GM10847 (cell line): ENCODE measurements around the gene RABGAP1.

Source experiments
- POLR2A ChIP-seq: IDR thresholded peaks from 2 replicates; pipeline ENCODE4 v1.6.1; 2011; ENCODE audit not compliant: insufficient read length; ENCODE audit errors: extremely low read depth

Gene RABGAP1

DNA sequence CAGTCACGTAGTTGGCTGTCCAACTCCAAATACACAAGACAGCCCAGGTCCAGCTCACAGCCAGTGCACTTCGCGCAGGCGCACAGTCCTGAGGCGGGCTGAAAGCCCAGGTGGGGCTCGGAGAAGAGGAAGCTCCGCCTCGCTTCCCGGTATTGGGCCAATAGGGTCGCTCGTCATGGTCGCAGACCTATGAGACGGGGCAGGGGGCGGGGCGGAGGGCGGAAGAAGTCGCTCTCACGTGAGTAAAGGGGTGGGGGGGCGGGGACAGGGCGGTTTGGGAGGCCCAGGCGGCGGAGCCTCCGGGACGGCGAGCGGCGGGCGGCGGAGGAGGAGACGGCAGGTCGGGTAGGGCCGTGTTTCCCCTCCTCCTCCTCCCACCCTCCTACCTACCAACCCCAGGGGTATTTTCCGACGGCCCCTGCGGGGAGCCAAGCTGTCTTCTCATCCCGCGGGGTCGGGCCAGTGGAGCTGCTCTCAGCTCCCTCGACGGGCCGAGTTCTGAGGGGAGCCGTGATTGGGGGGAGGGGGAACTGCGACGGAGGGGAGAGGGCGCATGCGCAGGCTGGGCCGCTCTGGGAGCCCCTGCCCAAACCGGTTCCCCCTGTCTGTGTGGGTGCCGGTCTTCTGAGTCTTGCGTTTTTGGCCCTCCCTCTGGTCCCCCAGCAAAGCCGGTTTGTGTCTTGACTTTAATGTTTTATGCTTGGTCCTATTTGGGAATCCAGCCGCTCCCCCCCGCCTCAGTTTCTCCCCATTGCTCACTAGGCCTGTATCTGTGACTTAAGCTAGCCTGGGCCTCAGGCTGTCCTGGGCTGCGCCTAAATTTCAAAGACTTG, at the start of gene RABGAP1:
TSS of gene RABGAP1 (plus strand) at position 272 of the 833 bp plus-strand sequence. CDS start 16,040 bp downstream, outside the sequence.
- peak; percentile 45 for TF ChIP-seq POLR2A

DNA sequence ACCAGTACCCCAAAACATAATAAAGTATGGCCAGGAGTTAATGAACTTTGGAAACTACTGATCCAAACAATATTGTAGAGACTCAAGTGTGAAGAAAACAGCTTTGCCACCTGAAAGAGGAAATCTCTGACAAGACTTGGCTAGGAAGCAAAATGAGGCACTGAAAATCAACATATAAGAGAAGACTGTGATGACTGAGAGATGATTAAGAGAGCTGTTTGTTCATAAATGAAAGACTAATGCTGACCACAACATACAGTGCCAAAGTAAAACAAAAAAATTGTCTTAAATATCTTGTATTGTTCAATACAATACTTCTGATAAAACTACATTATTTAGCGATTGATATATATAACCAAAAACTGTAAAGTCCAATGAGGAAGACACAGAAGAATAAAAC, 42.9 kb upstream of the RABGAP1 start:
- no peak for TF ChIP-seq POLR2A

DNA sequence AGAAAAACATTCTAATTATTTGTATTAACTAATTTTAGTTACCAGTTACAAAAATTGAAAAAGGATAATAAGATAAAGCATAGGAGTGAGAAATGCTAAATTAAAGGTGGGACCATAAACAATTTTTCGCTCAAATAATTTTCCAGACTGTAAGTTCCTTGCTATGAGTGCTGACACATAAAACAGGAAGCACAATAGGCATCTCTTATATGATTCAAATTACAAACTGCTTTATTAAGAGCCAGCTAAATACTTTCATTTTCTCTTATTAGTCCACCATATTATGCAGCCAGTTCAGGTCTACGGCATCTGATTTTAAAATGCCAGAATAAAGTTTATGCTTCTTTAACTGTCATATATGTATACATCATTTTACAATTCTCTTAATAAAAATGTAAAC, 40.0 kb upstream of the RABGAP1 start:
- TF ChIP-seq POLR2A: no peak

DNA sequence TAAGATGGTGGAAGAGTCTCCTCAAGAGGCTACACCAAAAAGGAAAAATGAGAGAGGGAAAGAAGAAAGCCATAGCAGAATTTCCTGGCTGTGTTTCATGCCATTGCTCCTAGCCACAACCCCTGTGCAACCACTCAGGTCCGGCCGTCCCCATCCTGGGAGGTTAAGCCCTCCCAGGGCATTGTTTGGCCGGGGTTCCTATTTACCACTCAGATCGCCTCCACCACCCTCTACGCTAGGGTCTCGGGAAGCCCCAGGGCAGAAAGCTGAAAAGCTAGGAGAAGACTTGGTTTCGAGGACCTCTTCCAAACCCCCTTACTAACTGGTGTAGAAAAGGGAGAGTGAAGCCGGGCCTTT, 36.4 kb upstream of the RABGAP1 start:
- TF ChIP-seq POLR2A: no peak

DNA sequence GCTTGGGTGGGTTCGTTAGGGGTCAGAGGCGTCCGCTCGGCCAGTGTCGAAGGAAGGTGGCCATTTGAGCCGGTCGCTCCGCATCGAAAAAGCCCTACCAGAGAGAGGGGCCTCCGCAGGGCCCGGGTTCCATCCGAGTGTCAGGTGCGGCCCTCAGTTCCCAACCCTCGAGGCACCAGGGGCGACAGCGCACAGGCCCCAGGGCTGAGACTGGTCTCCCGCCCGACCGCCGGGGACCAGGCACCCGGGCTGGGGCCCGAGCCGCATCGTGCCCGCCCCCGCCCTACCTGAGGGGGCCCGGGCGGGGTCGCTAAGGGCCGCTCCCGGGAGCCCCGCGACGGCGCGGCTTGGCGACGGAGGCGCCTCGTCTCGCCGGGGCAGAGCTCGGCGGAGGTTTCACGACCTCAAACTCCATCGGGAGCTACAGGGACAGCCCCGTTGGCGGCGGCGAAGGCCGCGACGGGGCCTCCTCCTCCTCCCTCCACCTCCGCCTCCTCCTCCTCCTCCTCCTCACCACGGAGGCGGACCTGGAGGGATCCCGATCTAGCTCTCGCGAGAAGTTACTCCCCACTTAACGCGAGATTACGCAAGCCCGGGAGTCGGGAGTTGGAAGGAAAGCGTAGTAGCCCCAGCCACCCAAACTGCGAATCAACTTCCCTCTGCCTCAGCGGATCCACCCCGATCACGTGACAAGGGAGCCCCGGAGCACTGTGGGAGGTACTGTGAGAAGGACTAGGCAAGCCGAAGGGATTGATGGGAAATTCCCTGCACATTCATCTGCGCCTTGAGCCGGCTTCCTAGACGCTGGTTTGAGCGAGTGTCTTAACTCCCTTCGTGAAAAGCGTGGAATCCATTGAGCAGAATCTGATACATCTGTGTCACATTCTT, 35.8 kb upstream of the RABGAP1 start, which contains the start of gene RC3H2:
TSS of gene RC3H2 (minus strand) at position 537 of the 888 bp plus-strand sequence. CDS start 7,850 bp downstream, outside the sequence.
- peak; percentile 67 for TF ChIP-seq POLR2A

DNA sequence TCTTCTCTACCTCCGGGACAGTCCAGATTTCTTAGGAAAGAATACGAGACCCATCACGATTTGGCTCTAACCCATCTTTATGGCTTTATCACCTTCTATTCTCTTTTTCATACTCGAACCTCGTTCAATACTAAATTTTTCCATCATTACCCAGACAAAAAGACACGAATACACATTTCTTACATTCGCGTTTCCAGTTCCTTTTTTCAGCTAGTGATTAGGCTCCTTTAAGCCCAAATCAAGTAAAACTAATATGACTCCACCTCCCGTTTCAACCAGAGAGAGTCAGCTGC, 28.2 kb upstream of the RABGAP1 start:
- no peak for TF ChIP-seq POLR2A

DNA sequence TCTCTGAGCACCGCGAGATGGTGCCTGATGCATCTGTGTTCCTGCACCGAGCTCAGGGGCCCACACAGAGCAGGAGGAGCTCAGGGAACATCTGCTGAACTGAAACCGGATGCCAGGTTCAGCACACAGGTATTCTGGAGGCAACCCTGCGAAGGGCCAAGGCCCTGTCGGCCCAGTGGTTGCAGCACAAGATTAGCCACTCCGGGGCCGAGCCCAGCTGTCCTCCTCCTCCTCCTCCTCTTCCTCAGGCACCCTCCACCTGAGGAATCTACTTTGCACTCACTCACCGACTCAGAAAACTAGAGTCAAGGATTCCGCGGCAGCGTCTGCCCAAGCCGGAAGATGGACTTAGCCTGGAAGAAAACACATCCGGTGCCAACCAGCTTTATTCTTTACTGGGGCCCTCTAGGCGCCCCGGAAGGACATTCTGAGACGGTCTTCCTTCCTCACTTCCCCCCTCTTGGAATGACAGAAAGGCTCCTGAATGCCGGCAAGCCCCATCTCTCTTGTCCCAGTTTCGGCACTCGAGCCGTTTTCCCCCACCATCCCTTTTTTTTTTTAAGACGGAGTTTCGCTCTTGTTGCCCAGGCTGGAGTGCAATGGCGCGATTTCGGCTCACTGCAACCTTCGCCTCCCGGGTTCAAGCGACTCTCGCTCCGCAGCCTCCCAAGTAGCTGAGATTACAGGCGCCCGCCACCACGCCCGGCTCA, 27.7 kb upstream of the RABGAP1 start, which contains the start of gene ZBTB6:
TSS of gene ZBTB6 (minus strand) at position 360 of the 710 bp plus-strand sequence. CDS start 1,251 bp downstream, outside the sequence.
- peak; percentile 56 for TF ChIP-seq POLR2A

DNA sequence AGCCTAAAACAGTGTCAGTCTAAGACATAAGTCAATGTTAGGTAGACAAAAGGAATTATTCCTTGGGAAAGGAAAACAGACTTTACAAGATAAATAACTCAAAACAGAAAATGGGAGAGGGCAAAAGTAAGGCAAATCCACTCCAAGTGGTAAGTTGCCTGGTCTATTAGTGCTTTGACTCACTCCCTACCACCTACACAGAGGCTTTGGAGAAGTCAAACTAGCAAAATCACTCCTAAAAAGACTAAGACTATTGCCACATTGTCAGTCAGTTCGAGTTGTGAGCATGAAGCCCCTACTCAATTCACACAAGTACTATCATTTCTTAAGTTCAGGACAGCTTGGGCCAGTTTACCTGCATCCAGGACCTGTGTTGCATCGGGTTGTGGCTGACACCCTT, 22.5 kb upstream of the RABGAP1 start:
- no peak for TF ChIP-seq POLR2A

DNA sequence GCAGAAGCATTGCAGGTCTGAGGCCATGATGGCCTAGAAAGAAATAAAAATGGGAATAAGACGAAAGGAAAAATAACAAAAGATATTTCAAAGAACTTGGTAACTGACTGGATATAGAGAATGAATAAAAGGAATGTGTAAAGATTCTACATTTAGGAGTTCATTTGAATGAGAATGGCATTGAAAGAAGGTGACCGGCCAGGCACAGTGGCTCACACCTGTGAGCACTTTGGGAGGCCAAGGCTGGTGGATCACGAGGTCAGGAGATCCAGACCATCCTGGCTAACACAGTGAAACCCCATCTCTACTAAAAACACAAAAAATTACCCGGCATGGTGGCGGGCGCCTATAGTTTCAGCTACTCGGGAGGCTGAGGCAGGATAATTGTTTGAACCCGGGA, 18.1 kb upstream of the RABGAP1 start:
- TF ChIP-seq POLR2A: no peak

DNA sequence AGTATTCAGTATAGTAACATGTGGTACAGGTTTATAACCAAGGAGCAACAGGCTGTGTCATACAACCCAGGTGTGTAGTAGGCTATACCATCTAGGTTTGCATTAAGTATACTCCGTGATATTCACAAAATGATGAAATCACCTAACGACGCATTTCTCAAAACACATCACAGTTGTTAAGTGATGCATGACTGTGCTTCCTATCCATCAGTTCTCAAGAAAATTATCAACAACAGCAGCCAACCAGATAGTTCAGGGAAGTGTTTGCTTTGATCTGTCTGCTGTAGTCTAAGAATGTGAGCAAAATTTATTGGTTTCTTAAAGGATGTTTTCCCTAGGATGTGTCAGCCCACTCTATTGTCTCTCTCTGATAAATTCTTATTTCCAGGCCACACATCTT, 16.9 kb upstream of the RABGAP1 start:
- TF ChIP-seq POLR2A: no peak

DNA sequence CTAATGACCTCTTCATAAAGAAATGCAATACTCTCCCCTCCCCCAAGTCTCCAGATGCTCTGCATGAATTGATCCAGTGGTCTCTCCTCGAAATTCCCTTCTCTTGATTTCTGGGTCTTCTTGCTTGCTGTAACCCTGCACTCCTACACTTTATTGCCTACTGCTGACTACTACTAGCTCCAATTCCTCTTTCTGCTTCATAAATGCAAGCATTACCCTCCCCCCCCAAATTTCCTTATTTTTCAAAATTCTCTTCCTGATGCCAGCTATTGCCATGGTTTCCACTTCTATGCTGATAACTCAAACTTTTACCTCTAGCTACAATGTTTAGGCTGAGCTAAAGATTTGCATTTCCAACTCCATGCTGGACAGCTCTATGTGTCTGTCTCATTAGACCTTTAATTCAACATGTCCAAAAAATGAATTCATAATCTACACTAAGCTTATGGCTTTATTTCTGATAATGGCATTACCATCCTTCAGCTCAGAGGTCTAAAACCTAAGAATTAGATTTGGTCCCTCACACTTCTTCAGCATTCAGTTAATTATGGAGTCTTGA, 10.9 kb upstream of the RABGAP1 start:
- TF ChIP-seq POLR2A: no peak

DNA sequence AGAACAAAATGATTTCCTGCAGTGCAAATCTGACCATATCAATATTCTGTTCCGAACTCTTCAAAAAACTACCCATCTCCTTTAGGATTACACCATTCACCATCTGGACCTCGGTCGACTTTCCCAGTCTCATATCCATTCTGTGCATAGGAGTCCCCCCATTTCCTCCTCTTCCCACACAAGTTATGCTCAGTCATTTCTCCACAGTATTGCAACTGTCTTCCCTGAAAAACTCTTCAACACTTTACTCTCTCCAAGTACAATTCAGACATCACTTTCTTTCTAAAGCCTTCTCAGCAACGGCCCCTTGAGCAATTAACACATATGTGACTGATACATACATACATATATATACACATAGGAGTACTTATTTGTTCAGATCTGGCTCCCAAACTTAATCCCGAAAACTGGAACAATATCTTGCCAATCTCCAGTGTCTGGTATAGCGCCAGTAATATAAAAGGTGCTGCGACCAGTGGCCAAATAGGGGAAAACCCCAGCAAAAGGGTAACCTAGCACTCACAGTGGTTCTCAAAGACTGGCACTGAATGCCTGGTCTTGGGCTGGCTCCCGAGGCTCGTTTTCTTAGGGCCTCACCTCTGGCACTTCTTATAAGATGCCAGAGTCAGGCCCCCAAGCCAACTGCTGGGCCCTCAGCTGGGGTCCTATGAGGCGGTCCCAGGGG, 10.1 kb upstream of the RABGAP1 start:
- TF ChIP-seq POLR2A: no peak

DNA sequence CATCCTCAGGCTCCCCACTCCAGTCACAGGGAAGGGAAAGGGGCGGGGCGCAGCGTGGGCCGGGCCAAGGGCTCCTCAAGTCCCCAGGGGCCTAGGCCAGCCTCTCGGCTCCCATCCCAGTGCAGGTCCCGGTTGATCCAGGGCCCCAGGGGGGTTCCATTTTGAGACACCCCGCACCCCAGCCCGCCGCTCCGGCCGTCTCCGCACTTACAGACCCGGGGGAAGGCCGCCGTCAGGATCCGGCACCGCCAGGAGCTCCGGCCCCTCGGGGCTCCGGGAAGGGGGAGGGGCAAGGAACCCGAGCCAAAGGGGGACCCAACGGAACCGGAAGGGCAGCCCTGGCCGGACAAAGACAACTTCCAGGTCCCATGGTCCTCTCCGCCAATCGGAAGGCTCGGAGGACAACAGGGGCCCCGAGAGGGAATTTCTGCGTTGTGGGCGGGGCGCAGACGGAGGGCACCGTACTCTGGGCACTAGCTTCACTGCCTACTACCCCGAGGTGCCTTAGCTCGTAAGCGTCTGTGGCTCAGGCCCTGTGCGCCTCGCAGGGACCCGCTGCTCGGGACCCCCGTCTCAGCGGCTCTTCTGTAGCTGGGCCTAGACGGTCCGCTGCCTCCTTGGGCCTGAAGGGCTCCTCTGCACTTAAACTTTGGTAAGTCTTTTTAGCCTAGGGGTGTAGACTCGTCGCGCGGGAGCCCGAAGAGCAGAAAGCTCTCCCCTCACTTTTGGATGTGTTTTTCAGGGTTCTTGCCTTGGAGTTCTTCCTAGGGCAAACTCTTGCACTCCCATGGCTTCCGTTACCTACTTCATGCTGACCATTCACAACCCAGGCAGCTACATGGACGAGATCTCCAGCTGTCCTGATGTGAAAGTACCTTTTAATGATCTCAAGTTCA, 9.3 kb upstream of the RABGAP1 start, which contains the start of gene ZBTB26:
TSS of gene ZBTB26 (minus strand) at position 287 of the 896 bp plus-strand sequence. CDS start 11,578 bp downstream, outside the sequence.
- peak; percentile 80 for TF ChIP-seq POLR2A
